OCI-LY3 (cell line): Measurements from ENCODE around the gene ERGIC1.

Experiments used
- H2AFZ ChIP-seq: fragments of 200-600, 300-600 bp; shearing (Covaris generic); 2 replicates; pipeline ENCODE4 v1.6.0; 2014; ENCODE audit warnings: antibody characterized with exemption, low read depth, low read length
- H3K27ac ChIP-seq: fragments of 200-600, 300-600 bp; sonication (generic); 2 replicates; pipeline ENCODE4 v1.5.1; 2014; ENCODE audit warnings: mild to moderate bottlenecking, low read length, moderate library complexity, mixed read lengths
- H3K27me3 ChIP-seq: fragments of 200-600, 300-600 bp; sonication (generic); 2 replicates; pipeline ENCODE4 v1.6.1; 2014; ENCODE audit warnings: low read depth, low read length, mixed read lengths
- H3K36me3 ChIP-seq: fragments of 200-600, 300-600 bp; sonication (generic); replicated peaks from 2 replicates; pipeline ENCODE3; 2014; ENCODE audit warnings: low read depth, low read length, mixed read lengths
- H3K4me1 ChIP-seq: fragments of 300-600, 200-600 bp; sonication (generic); 2 replicates; pipeline ENCODE4 v1.6.1; 2014; ENCODE audit warnings: low read length, mixed read lengths
- H3K4me2 ChIP-seq: fragments of 200-600, 300-600 bp; sonication (generic); 2 replicates; pipeline ENCODE4 v1.6.1; 2014; ENCODE audit warnings: low read length, mixed read lengths
- H3K4me3 ChIP-seq: fragments of 300-600, 200-600 bp; sonication (generic); 2 replicates; pipeline ENCODE4 v1.5.1; 2014; ENCODE audit warnings: antibody characterized with exemption, mild to moderate bottlenecking, low read length, moderate library complexity
- H3K79me2 ChIP-seq: fragments of 300-600, 200-600 bp; shearing (Covaris generic); 2 replicates; pipeline ENCODE4 v1.6.1; 2014; ENCODE audit warnings: mild to moderate bottlenecking, low read length, mixed read lengths
- H3K9ac ChIP-seq: fragments of 300-600, 200-600 bp; shearing (Covaris generic); 2 replicates; pipeline ENCODE4 v1.6.0; 2014; ENCODE audit warnings: mild to moderate bottlenecking, low read length, moderate library complexity
- H3K9me3 ChIP-seq: fragments of 200-600, 300-600 bp; shearing (Covaris generic); 2 replicates; pipeline ENCODE4 v1.6.1; 2014; ENCODE audit warnings: low read length, mixed read lengths; ENCODE audit not compliant: insufficient read depth
- H4K20me1 ChIP-seq: fragments of 200-600, 300-600 bp; sonication (generic); 2 replicates; pipeline ENCODE4 v1.6.1; 2016; ENCODE audit warnings: low read length, mixed read lengths; ENCODE audit not compliant: insufficient read depth
- CTCF ChIP-seq: fragments of 200-600, 300-600 bp; sonication (generic); IDR thresholded peaks from 2 replicates; pipeline ENCODE4 v1.5.1; 2014; ENCODE audit warnings: antibody characterized with exemption, low read length, low read depth
- EZH2phosphoT487 ChIP-seq: fragments of 200-600 bp; shearing (Covaris generic); IDR thresholded peaks from 2 replicates; pipeline ENCODE4 v1.6.1; 2018; ENCODE audit warnings: antibody characterized with exemption, mixed run types, low read depth

ERGIC1 gene

GRCh38 chr5:172816925-172817562 lies 17.0 kb upstream of the ERGIC1 start:
- Histone ChIP-seq H3K36me3 (no peaks in the 10 kb centered on the region), H3K9me3 (no peaks in the 10 kb centered on the region), H2AFZ (no peak overlapping the region), H4K20me1 (no peaks in the 10 kb centered on the region), H3K27me3 (no peaks in the 10 kb centered on the region), H3K4me3 (no peak overlapping the region), H3K27ac (no peak overlapping the region), H3K4me2 (no peak overlapping the region), H3K9ac (no peak overlapping the region), H3K4me1 (peaks cover 30% of the 10 kb centered on the region), H3K79me2 (no peaks in the 10 kb centered on the region)
- TF ChIP-seq EZH2phosphoT487 (no peak), CTCF (no peak)

- no peak overlapping the region for H3K4me2 ChIP-seq
These were observed 16.4 kb upstream of the ERGIC1 start for GRCh38 chr5:172817664-172818063.

GRCh38 chr5:172818081-172818480 lies 16.0 kb upstream of the ERGIC1 start:
- Histone ChIP-seq H3K9me3 (no peaks in the 10 kb centered on the region), H3K4me3 (no peak overlapping the region), H2AFZ (no peak overlapping the region), H3K36me3 (no peaks in the 10 kb centered on the region), H3K27me3 (no peaks in the 10 kb centered on the region), H3K9ac (no peak overlapping the region), H3K27ac (no peak overlapping the region), H3K4me2 (no peak overlapping the region), H3K79me2 (no peaks in the 10 kb centered on the region), H3K4me1 (peaks cover 30% of the 10 kb centered on the region), H4K20me1 (no peaks in the 10 kb centered on the region)
- TF ChIP-seq CTCF = no peak
- no peak for TF ChIP-seq EZH2phosphoT487

More at GRCh38 chr5:172817664-172818063, 16.4 kb upstream of the ERGIC1 start:
- H2AFZ ChIP-seq = no peak overlapping the region
- H4K20me1 ChIP-seq = no peaks in the 10 kb centered on the region
- H3K36me3 ChIP-seq = no peaks in the 10 kb centered on the region
- no peak for TF ChIP-seq CTCF
- TF ChIP-seq EZH2phosphoT487 = no peak
- no peaks in the 10 kb centered on the region for H3K9me3 ChIP-seq
- H3K27me3 ChIP-seq = no peaks in the 10 kb centered on the region
- no peaks in the 10 kb centered on the region for H3K79me2 ChIP-seq
- H3K4me1 ChIP-seq = peaks cover 30% of the 10 kb centered on the region
- H3K27ac ChIP-seq = no peak overlapping the region
- H3K4me3 ChIP-seq = no peak overlapping the region
- no peak overlapping the region for H3K9ac ChIP-seq

GRCh38 chr5:172819569-172819968 lies 14.5 kb upstream of the ERGIC1 start:
- no peak overlapping the region for H3K4me3 ChIP-seq
- 0 out of 2 replicates have a peak overlapping the region, but pooled peaks have one; percentile 40 for H2AFZ ChIP-seq
- TF ChIP-seq EZH2phosphoT487 = no peak
- TF ChIP-seq CTCF = no peak
- no peak overlapping the region for H3K9ac ChIP-seq
- peaks cover 30% of the 10 kb centered on the region for H3K4me1 ChIP-seq
- H3K36me3 ChIP-seq = no peaks in the 10 kb centered on the region
- H3K79me2 ChIP-seq = no peaks in the 10 kb centered on the region
- H3K4me2 ChIP-seq = no peak overlapping the region
- no peaks in the 10 kb centered on the region for H4K20me1 ChIP-seq
- H3K9me3 ChIP-seq = no peaks in the 10 kb centered on the region
- no peaks in the 10 kb centered on the region for H3K27me3 ChIP-seq
- H3K27ac ChIP-seq = no peak overlapping the region
